ENCODE measurements around the gene AP1M1.

The AP1M1 gene

GRCh38 chr19:16288544-16288943, 90.8 kb downstream of the AP1M1 start:
- TF ChIP-seq CTCF (IDR thresholded peaks at IDR 0.05; ENCODE audit: borderline replicate concordance, insufficient read depth, low read depth, low read length), result no peak
- H3K4me3 ChIP-seq (ENCODE audit: low read depth, low read length), result no peak overlapping the region

DNA sequence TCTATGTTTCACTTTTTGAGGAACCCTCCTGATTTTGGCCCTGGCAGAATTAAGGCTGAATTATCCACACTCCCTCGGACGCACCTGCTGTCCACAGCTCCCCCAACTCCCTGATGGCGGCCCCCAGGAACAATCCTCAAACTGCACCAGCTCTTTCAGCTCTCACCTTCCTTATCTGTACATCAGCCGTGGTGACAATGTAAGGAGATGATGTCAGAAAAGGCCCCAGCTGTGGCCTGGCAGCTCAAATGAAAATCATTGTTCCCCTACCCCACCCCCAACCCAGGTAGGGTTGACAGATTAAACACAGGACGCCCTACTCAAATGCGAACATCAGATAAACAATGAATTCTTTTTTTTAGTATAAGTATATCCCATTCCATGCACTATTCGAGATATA, 91.9 kb downstream of the AP1M1 start:
- no peak overlapping the region for H3K4me3 ChIP-seq (ENCODE audit: low read depth, low read length)
- TF ChIP-seq CTCF (IDR thresholded peaks at IDR 0.05; ENCODE audit: borderline replicate concordance, insufficient read depth, low read depth, low read length), result no peak

DNA sequence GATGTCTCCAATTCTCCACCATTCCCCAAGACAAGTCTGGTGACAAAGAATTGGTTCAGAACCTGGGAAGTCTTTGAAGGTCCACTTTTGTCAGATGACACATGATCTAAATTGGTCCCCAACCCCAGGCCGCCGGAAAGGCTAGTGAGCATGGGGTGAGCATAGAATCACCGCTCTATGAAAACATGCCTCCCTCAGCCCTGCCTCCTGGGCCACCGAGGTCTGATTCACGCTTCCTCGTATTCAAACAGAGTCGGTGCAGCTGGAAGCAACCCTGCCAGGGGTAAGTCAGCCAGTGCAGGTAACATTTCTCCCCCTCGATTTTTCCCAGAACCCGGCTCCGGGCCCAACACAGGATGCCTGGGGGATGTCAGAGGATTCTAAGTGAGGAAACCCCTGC, 93.0 kb downstream of the AP1M1 start:
- H3K4me3 ChIP-seq (ENCODE audit: low read depth, low read length), result no peak overlapping the region
- no peak for TF ChIP-seq CTCF (IDR thresholded peaks at IDR 0.05; ENCODE audit: borderline replicate concordance, insufficient read depth, low read depth, low read length)

GRCh38 chr19:16293118-16294091, 95.7 kb downstream of the AP1M1 start:
- no peak for TF ChIP-seq CTCF (IDR thresholded peaks at IDR 0.05; ENCODE audit: borderline replicate concordance, insufficient read depth, low read depth, low read length)

GRCh38 chr19:16295057-16295456, 97.3 kb downstream of the AP1M1 start:
- no peak for TF ChIP-seq CTCF (IDR thresholded peaks at IDR 0.05; ENCODE audit: borderline replicate concordance, insufficient read depth, low read depth, low read length)
- H3K4me3 ChIP-seq (ENCODE audit: low read depth, low read length), result no peak overlapping the region

More at GRCh38 chr19:16293118-16294091, 95.7 kb downstream of the AP1M1 start:
- H3K4me3 ChIP-seq (ENCODE audit: low read depth, low read length), result no peak overlapping the region

Data from GM12875 (cell line).